Measurements from ENCODE around the gene MDM2. TPM values are rescaled to one million over a fixed set of nuclear protein-coding genes. Genes with fewer than 3 reads are reported as not detected.

Gene MDM2
- total and polyA plus RNA-seq, 2 experiments from 2014 or later = 80.4 to 111 TPM

DNA sequence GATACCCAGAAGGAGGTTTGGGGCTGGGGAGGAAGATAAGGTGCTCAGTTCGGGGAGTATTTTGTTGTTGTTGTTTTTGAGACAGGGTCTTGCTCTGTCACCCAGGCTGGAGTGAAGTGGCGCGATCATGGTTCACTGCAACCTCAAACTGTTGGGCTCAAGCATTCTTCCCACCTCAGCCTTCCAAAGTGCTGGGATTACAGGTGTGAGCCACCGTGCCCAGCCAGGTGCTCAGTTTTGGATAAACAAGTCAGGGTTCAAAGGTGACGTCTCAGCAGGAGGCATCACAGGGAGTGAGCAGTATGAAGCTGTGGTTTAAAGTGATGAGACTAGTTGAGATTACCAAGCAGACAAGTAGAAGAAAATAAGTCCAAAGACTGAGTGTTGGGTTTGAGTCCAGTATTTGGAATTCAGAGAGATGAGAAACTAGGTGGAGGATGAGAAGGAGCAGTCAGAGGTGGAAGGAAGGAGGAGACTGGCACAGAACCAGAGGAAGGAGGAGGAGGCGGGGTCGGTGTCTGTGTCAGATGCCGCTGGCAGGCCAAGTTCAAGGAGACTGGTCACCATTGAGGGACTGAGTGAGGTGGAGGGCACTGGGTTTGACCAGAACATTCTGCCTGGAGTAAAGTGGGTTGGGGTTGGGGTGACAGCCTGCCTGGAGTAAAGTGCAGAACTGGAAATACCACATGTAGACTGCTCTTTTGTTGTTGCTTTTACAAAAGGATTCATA is 45.9 kb upstream of the MDM2 start:
- 89 to 93% methylated on average over 8 of the region's 8 CpGs for WGBS, 2 experiments (ENCODE audit: low coverage in 1 of 2, low lambda C conversion rate in 2 of 2, missing lambda C conversion rate in 2 of 2)
- in situ Hi-C loops (cut with MboI) = no loop called here
- no peaks in the 10 kb centered on the region for H3K27me3 ChIP-seq (replicated peaks; ENCODE audit: insufficient read depth)

DNA sequence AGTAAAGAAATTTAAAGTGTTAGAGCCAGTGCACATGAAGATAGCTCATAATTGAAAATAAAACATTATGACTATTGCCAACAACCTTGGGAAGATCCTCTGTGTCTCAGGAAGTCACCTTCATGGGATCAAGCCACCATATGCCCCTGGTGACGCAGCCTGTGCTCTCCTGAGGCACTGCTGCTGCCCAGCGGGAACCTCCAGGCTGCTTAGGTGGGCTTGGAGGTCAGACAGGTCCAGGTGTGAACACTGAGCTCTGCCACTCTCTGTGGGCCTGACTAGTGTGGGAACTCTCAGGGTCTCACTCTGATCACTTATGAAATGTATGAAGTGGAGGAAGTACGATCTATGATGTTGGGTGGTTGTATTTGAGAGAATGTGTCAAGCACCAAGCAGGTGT is 45.3 kb upstream of the MDM2 start:
- H3K4me3 ChIP-seq = no peak overlapping the region
- no peaks in the 10 kb centered on the region for H3K4me1 ChIP-seq (ENCODE audit: insufficient read depth)
- H3K9ac ChIP-seq = no peak overlapping the region
- no peaks in the 10 kb centered on the region for H3K9me2 ChIP-seq (ENCODE audit: insufficient read depth)
- H3K79me2 ChIP-seq (ENCODE audit: insufficient read depth) = no peaks in the 10 kb centered on the region
- H3K36me3 ChIP-seq (ENCODE audit: low read depth) = peaks cover 2% of the 10 kb centered on the region
- WGBS, 2 experiments (ENCODE audit: low coverage in 1 of 2, low lambda C conversion rate in 2 of 2, missing lambda C conversion rate in 2 of 2) = 97 to 99% methylated on average over 3 of the region's 3 CpGs
- H3K4me2 ChIP-seq (ENCODE audit: unreplicated experiment) = no peak overlapping the region
- H3K27ac ChIP-seq = no peak overlapping the region
- no peak for DNase-seq
- no peaks in the 10 kb centered on the region for H3K9me3 ChIP-seq (ENCODE audit: low read depth)
- no peaks in the 10 kb centered on the region for H4K20me1 ChIP-seq (ENCODE audit: insufficient read depth)
- TF ChIP-seq EZH2phosphoT487 (IDR thresholded peaks at IDR 0.05; ENCODE audit: insufficient read depth, low read depth) (no peak), EZH2 (IDR thresholded peaks at IDR 0.05; ENCODE audit: insufficient read depth, poor library complexity, severe bottlenecking) (no peak)
- in situ Hi-C loops (cut with MboI) = no loop called here
- H2AFZ ChIP-seq = no peak overlapping the region
- H3F3A ChIP-seq (ENCODE audit: insufficient read depth) = no peaks in the 10 kb centered on the region
- H3K27me3 ChIP-seq (replicated peaks; ENCODE audit: insufficient read depth) = no peaks in the 10 kb centered on the region

More for the DNA sequence above, 45.9 kb upstream of the MDM2 start:
- Histone ChIP-seq H3K4me3 (no peak overlapping the region), H3K9ac (no peak overlapping the region), H3K4me2 (ENCODE audit: unreplicated experiment) (no peak overlapping the region), H3K27ac (no peak overlapping the region), H3K79me2 (ENCODE audit: insufficient read depth) (no peaks in the 10 kb centered on the region), H3K4me1 (ENCODE audit: insufficient read depth) (no peaks in the 10 kb centered on the region), H2AFZ (no peak overlapping the region), H3K9me3 (ENCODE audit: low read depth) (no peaks in the 10 kb centered on the region), H4K20me1 (ENCODE audit: insufficient read depth) (no peaks in the 10 kb centered on the region), H3K9me2 (ENCODE audit: insufficient read depth) (no peaks in the 10 kb centered on the region), H3K36me3 (ENCODE audit: low read depth) (peaks cover 6% of the 10 kb centered on the region), H3F3A (ENCODE audit: insufficient read depth) (no peaks in the 10 kb centered on the region)
- DNase-seq = no peak
- no peak for TF ChIP-seq EZH2 (IDR thresholded peaks at IDR 0.05; ENCODE audit: insufficient read depth, poor library complexity, severe bottlenecking)
- TF ChIP-seq EZH2phosphoT487 (IDR thresholded peaks at IDR 0.05; ENCODE audit: insufficient read depth, low read depth) = no peak

GRCh38 chr12:68765696-68766095 is 42.3 kb upstream of the MDM2 start:
- no peaks in the 10 kb centered on the region; the same call in none of the 2 replicates for H3K36me3 ChIP-seq (ENCODE audit: low read depth)
- H4K20me1 ChIP-seq (ENCODE audit: insufficient read depth) = no peaks in the 10 kb centered on the region
- TF ChIP-seq EZH2phosphoT487 (IDR thresholded peaks at IDR 0.05; ENCODE audit: insufficient read depth, low read depth) (no peak), EZH2 (IDR thresholded peaks at IDR 0.05; ENCODE audit: insufficient read depth, poor library complexity, severe bottlenecking) (no peak)
- H3K9me3 ChIP-seq (ENCODE audit: low read depth) = no peaks in the 10 kb centered on the region
- H3K27ac ChIP-seq = no peak overlapping the region
- H3K79me2 ChIP-seq (ENCODE audit: insufficient read depth) = no peaks in the 10 kb centered on the region
- H2AFZ ChIP-seq = no peak overlapping the region
- DNase-seq = no peak
- no peaks in the 10 kb centered on the region for H3K9me2 ChIP-seq (ENCODE audit: insufficient read depth)
- no peaks in the 10 kb centered on the region for H3K4me1 ChIP-seq (ENCODE audit: insufficient read depth)
- WGBS, 2 experiments (ENCODE audit: low coverage in 1 of 2, low lambda C conversion rate in 2 of 2, missing lambda C conversion rate in 2 of 2) = 94 to 100% methylated on average over 1 of the region's 1 CpG
- no peak overlapping the region for H3K4me2 ChIP-seq (ENCODE audit: unreplicated experiment)
- H3F3A ChIP-seq (ENCODE audit: insufficient read depth) = no peaks in the 10 kb centered on the region
- no peak overlapping the region for H3K4me3 ChIP-seq
- no peak overlapping the region for H3K9ac ChIP-seq
- in situ Hi-C loops (cut with MboI) = no loop called here
- H3K27me3 ChIP-seq (replicated peaks; ENCODE audit: insufficient read depth) = no peaks in the 10 kb centered on the region

- Histone ChIP-seq H3K27me3 (replicated peaks; ENCODE audit: insufficient read depth) (no peaks in the 10 kb centered on the region), H2AFZ (no peak overlapping the region), H3K9me3 (ENCODE audit: low read depth) (no peaks in the 10 kb centered on the region), H3K79me2 (ENCODE audit: insufficient read depth) (no peaks in the 10 kb centered on the region), H3K4me3 (no peak overlapping the region), H3K9ac (no peak overlapping the region), H3K36me3 (ENCODE audit: low read depth) (no peaks in the 10 kb centered on the region; the same call in 1 of the 2 replicates), H3F3A (ENCODE audit: insufficient read depth) (no peaks in the 10 kb centered on the region), H3K4me1 (ENCODE audit: insufficient read depth) (no peaks in the 10 kb centered on the region), H3K27ac (no peak overlapping the region), H4K20me1 (ENCODE audit: insufficient read depth) (no peaks in the 10 kb centered on the region), H3K9me2 (ENCODE audit: insufficient read depth) (no peaks in the 10 kb centered on the region), H3K4me2 (ENCODE audit: unreplicated experiment) (no peak overlapping the region)
- 70 to 78% methylated on average over 2 of the region's 2 CpGs for WGBS, 2 experiments (ENCODE audit: low coverage in 1 of 2, low lambda C conversion rate in 2 of 2, missing lambda C conversion rate in 2 of 2)
- no peak for DNase-seq
- in situ Hi-C loops (cut with MboI) = no loop called here
- TF ChIP-seq EZH2 (IDR thresholded peaks at IDR 0.05; ENCODE audit: insufficient read depth, poor library complexity, severe bottlenecking) = no peak
Observed at GRCh38 chr12:68766646-68767045, 41.3 kb upstream of the MDM2 start.
